Gastroesophageal sphincter (tissue), 3 donors: Measurements from ENCODE around the gene RPL10.

Experiments used
- EP300 ChIP-seq: sonication (generic); formaldehyde crosslinking; IDR thresholded peaks from one replicate; pipeline ENCODE4 v1.6.1; 2017; ENCODE audit warnings: antibody characterized with exemption, mild to moderate bottlenecking
- POLR2A ChIP-seq, 2 donors: fragments of 450-650 bp; IDR thresholded peaks; one replicate each; pipeline ENCODE4 v1.6.1; 2017; ENCODE audit warnings: antibody characterized with exemption in 2 of 2, mild to moderate bottlenecking in 2 of 2, moderate library complexity in 1 of 2
- POLR2AphosphoS5 ChIP-seq: sonication (generic); formaldehyde crosslinking; IDR thresholded peaks from one replicate; pipeline ENCODE4 v1.6.1; 2017; ENCODE audit warnings: antibody characterized with exemption
- TF ChIP-seq, protein P1 (sequence below), 4 experiments: fragments of 200-600 bp in 2 of 4; fragments of 450-650 bp in 2 of 4; sonication (generic) in 1 of 4; IDR thresholded peaks; one replicate each; pipeline ENCODE4 v1.5.1; 2017 to 2019; ENCODE audit warnings: antibody characterized with exemption in 4 of 4, mild to moderate bottlenecking in 2 of 4, moderate library complexity in 2 of 4

DNA sequence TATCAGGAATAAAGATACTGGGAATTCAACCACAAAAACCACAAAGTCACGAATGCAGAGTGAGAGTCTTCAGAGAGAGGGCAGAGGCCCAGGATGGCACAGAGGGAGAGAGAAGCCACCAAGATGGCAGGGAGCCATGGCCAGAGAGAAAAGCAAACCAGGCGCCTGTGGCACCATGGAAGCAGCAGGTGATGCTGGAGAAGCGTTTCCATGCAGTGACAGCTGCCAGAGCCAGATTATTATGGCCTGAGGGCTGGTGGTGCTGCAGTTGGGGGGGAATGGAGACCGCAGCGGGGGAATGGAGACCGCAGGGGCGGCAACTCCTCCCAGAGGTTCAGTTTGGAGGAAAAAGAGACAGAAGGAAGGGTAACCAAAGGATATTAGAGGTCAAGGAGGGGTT lies 19.0 kb downstream of the RPL10 start:
- TF ChIP-seq POLR2A (IDR thresholded peaks at IDR 0.05) (no peak), EP300 (no peak), POLR2AphosphoS5 (no peak)
- TF ChIP-seq, protein P1, sequence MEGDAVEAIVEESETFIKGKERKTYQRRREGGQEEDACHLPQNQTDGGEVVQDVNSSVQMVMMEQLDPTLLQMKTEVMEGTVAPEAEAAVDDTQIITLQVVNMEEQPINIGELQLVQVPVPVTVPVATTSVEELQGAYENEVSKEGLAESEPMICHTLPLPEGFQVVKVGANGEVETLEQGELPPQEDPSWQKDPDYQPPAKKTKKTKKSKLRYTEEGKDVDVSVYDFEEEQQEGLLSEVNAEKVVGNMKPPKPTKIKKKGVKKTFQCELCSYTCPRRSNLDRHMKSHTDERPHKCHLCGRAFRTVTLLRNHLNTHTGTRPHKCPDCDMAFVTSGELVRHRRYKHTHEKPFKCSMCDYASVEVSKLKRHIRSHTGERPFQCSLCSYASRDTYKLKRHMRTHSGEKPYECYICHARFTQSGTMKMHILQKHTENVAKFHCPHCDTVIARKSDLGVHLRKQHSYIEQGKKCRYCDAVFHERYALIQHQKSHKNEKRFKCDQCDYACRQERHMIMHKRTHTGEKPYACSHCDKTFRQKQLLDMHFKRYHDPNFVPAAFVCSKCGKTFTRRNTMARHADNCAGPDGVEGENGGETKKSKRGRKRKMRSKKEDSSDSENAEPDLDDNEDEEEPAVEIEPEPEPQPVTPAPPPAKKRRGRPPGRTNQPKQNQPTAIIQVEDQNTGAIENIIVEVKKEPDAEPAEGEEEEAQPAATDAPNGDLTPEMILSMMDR (IDR thresholded peaks at IDR 0.05) = no peak
